EL (cell line): Measurements from ENCODE around the gene SAP30L.

ENCODE experiments used
- DNase-seq: peaks from one replicate; pipeline ENCODE4 v3.0.0-alpha.2; 2016

SAP30L gene

DNA sequence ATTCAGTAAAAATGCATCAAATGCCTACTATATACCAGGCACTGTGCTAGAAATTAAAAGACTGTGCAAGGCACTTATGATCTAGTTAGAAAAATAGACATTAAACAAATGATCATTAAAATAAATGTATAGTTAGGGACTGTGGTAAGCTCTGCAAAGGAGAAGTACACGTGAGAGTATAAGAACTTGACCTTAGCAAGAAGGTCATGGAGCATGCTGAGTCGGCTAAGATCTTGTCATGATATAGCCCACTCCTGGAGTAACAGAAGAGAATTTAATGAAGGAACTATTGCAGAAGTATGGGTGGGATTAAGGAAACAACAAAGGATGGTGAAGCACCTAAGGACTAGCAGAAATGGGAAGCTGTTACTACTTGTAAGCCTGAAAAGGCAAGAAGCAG, 23.5 kb upstream of the SAP30L start:
- no peak for DNase-seq

DNA sequence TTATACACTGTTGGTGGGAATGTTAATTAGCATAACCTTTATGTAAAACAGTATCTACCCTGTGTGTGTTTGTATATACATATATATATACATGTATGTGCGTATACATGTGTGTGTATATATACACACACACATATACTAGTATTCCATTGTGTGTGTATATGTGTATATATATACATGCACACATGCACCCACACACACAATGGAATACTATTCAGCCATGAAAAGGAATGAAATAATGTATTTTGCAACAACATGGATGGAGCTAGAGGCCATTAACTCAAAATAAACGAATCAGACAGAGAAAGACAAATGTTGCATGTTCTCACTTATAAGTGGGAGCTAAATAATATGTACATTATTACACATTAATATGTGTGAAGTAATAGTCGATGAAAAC, 17.6 kb upstream of the SAP30L start:
- DNase-seq = no peak

DNA sequence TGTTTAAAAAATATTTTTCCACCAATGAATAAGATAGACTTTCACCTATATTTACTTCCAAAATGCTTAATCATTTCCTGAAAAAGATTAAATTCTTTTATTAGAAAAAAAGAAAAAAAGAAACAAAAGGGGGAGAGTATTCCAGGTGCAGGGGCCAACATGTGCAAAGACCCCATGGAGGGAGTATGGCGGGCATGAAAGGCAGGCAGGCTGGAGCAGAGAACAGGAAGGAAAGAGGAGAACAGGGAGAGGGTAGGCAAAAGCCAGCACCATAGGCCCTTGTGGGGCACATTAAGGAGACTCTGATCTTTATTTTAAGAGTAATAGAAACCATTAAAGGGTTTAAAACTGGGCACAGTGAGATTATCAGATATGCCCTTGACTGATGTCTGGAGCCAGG, 16.5 kb upstream of the SAP30L start:
- DNase-seq = no peak

DNA sequence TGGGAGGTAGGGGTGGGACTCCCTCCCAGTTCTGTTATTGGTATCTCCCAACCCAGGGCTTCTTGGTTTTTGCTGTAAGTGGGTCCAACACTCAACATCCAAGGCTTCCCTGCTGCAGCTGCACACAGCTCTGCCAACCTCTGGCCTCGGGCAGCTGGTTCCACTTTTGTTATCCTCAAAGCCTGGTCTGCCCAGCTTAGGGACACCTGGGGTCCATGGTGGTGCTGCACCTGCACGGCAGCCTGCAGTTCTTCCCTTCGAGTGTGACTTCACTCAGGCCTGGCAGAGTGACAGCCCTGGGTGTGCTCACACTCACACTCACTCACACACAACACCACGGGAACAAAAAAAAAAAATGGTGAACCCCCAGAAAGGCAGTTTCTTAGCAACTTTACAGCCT, 15.3 kb upstream of the SAP30L start:
- no peak for DNase-seq

GRCh38 chr5:154430961-154431630, 14.7 kb upstream of the SAP30L start:
- DNase-seq = no peak

- no peak for DNase-seq
Observed at GRCh38 chr5:154435226-154435625, 10.6 kb upstream of the SAP30L start.

DNA sequence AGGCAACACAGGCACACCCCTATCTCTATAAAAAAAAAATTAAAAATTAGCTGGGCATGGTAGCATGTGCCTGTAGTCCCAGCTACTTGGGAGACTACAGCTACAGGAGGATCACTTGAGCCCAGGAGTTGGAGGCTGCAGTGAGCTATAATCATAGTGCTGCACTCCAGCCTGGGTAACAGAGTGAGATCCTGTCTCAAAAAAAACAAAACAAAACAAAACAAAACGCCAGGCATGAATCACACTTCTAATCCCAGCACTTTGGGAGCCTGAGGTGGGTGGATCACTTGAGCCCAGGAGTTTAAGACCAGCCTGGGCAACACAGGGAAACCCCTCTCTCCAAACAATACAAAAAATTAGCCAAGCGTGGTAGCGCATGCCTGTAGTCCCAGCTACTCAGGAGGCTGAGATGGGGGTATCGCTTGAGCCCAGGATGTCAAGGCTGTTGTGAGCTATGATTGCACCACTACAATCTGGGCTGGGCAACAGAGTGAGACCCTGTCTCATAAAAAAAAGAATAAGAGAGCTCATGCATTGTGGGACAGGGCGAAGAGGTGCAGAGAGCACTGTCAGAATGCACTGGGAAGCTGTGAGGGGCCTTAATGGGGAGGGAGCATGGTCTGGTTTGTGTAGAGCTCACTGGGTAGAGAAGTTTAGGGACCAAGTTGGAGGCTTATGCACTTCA, 8.4 kb upstream of the SAP30L start:
- DNase-seq = no peak

DNA sequence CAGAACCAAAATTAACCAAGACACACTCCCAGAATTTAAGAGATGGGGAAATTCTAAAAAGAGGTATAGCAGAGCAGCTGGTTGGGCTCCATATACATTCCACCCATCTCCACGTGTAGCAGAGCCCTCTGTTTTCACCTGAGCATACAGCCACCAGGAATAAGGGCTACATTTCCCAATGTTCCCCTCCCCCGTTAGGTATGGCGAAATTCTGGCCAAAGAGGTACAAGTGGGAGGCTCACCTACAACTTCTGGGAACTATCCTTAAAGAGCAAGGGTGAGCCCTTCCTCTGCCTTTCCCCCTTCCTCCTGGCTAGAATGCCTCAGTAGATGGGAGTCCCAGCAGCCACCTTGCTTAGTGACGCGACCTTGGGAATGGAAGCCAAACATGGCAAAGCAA, 5.3 kb upstream of the SAP30L start:
- DNase-seq = no peak

- no peak for DNase-seq
Observed at GRCh38 chr5:154442801-154443200, 3.0 kb upstream of the SAP30L start.

DNA sequence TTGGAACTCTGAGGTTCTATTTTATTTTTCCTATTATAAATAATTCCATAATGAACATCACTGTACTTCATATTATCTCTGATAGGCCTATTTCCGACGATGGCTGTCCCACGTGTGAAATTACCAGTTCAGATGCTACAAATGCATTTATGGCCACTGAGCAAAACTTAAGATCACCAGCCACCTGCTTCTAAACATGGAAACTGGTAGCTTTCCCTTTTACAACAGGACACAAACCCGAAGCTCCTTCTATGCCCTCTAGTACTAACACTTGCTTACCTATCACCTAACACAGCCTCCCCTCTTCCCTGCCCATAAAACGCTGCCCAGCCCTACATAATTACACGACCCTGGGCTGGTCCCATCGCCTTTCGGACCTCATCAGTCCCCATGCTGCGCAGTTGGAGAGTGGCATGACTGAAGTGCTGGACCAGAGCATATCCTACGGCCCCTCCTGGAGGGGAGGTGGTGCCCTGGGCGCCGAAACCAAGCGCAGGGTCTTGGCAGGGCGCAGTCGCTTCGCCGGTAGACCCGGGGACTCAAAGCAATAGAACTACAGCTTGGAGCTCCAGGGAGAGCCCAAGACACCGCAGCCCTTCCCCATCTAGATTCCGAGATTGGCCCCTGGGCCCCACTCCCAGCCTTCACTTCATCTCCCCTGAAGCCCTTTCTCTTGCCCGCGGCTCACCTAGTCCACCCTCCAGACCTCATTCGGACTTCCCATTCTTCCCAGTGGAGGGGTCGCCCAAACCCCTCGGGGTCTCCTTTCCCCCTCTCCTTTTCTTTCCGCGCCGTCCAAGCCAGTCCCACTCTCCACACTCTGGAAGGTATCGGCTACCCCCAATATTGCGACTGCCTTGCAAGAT, 1.0 kb upstream of the SAP30L start:
- DNase-seq = peak; percentile 33

DNA sequence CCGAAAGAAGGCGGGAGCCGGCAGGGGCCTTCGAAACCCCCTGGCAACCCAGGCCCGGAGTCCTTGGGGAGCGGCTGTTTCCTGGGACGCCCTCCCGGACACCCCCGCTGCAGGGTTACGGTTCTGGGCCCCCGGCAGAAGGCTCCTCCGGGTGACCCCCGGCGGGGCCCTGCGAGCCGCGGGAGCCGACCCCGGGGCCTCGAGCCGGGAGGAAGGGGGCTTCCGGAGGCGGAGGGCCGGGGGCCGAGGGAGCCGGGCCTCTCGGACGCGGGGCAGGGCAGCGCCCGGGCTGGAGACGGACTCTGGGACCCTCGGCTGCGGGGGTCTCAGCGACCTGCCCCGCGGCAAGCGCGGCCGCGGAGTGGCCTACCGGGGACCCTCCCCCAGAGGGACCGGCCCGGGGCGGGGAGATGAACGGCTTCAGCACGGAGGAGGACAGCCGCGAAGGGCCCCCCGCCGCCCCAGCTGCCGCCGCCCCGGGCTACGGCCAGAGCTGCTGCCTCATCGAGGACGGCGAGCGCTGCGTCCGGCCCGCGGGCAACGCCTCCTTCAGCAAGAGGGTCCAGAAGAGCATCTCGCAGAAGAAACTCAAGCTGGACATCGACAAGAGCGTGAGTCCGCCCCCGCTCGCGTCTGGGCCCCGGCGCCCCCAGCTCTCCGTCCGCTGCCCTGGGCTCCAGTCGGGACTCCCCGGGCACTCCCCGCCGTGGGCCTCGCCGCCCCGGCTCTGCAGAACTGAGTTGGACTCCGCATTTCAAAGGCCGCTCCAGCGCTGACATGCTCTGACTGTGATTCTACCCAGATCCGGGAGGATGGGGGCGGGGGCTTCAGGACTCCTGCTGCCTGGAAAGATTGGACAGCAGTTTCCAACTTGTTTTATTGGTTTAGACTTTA, 645 bp downstream of the SAP30L start:
- peak; percentile 69 for DNase-seq

DNA sequence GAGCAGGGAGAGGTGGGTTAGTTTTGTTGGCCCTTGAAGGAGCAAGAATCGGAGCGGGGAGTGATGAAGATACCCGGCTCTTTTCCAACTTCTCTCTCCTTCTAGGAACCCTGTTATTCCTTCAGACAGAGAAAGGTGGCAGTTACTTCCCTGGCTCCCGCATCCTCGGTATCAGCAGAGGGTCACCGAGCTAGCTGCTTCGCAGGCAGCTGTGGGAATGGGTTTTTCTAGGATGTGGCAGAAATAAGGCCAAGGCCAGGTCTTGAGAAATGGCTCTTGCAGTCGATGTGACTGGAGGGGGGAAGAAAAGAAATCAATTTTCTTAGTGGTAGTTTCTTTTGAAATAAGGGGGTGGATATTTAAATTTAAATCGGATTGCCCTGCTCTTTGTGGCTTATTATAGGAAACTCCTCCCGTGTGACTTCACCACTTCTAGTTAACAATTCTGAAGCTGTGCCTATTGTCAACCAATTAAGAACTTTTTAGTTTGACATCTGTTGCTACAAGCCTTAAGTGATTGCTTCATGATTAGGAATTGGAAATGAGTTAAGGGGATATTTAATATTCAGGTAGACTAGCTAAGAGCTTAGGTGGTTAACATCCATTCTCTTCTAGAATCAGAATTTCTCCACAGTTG, 1.4 kb downstream of the SAP30L start:
- DNase-seq = no peak

DNA sequence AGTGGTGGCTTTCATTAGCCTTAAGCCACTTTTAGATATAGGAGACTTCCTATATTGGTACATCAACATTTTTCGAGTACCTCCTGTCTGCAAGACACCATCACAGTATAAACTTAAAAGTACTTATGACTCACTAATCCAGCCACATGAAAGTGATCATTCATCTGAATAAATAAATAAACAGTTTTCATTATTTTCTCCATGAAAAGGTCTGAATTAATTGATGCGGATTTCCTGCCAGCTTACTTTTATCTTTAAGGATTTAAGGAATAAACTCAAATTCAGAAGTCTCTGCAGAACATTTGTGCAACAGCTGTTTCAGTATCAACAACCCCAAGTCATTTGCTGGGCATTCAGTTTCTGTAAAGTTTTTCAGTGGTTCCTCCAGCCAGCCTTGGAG, 4.0 kb downstream of the SAP30L start:
- DNase-seq = no peak

DNA sequence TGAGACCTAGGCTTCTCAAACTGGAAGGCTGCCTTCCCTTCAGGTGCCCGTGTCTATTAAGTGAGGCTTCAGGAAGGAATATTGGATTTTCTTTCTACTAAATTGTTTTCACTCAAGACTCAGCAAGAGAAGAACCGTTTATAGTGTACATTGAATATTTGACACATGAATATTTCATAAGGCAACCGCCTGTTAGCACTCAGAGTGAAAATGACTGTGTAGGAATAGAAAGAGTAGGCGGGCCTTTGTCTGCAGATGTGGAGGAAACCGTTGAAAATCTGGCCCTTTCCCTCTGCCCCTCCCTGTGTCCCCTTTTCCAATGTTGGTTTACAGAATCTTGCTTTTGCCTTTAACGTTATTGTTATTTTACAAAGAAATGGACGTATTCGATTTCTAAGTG, 6.2 kb downstream of the SAP30L start:
- no peak for DNase-seq

DNA sequence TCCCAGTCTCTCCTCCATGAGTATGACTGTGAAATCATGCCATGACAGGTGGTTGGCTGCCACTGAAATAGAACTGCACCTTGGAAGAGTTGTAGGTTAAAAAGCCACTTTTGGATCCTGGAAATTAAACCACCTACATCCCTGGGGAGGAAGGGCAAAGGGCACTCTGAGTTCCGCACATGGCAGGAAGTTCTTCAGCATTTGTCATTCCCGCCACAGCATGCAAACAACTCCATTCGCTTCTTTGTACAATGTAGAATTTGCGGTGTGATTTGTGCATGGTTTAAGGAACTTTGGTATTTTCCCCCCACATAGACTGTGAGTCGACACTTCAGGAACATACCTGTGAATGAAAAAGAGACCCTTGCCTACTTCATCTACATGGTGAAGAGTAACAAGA, 9.8 kb downstream of the SAP30L start:
- no peak for DNase-seq

DNA sequence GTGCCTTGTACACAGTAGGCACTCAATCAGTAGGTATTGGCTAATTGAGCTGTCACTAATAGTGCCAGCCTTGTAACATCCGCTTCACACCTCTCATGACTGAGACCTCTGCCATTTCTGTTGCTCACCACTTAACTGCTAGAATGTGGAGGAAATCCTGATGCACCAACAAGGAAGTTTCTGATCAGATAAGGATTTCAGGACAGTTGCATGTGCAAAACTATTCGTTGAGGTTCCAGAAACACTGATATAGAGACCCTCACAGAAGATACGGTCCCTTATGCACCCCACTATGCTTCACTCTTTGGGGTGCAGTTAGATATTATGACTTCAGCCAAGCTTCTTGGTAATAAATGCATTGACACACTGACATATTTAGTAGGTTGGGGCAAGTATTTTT, 10.7 kb downstream of the SAP30L start:
- DNase-seq = no peak

DNA sequence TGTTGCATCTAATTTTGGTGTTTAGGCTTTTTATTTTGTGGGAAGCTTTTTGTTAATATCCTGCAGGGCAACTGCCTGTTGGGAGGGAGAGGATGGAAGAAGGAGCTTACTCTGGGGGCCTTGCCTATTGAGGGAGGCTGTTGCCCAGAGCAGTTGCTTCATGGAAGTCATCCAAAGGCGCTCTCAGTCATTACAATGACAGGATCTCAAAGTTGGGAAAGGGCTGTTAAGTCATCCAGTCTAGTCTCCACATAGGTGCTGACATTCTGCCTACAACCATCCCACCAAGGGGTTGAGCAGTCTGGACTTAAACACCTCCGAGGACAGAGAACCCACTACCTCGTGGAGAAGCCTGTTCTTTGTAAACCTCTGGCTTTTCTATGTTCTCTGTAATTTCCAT, 13.2 kb downstream of the SAP30L start:
- no peak for DNase-seq

DNA sequence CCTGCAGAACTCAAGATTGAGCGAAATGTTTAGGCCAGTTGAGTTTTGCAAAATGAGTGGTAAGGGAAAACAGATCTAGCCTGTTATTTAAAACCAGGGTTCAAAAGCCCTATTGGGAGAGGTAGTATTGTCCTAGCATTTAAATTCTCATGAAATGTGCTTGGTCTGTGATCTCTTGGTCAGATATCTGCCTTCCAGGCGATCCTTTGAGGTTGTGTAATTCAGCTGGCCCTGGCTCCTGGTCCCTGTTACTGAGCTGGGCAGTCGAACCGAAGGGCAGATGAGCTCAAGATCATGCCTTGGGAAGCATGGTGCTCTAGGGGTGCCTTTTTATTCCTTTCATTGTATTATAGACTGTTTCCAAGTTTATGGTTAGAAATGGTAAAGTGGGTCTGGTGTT, 14.4 kb downstream of the SAP30L start:
- no peak for DNase-seq

DNA sequence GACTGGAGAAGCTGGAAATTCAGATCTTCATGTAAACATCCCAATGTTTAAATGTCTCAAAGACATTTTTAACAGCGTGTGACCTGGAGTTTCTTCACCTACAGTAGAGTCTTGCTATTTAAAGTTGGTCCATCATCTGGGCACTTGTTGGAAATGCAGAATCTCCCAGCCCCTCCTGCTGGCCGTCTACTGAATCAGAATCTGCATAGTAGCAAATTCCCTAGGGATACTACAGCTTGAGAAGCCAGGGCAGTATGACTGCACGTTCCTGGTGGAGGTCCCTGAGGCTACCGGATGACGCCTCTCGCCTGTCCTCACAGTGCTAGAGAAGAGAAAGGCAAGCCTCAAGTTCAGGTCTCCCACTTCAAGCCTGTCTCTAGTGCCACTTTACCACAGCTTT, 15.7 kb downstream of the SAP30L start:
- DNase-seq = no peak

GRCh38 chr5:154464438-154464837, 18.6 kb downstream of the SAP30L start:
- no peak for DNase-seq

DNA sequence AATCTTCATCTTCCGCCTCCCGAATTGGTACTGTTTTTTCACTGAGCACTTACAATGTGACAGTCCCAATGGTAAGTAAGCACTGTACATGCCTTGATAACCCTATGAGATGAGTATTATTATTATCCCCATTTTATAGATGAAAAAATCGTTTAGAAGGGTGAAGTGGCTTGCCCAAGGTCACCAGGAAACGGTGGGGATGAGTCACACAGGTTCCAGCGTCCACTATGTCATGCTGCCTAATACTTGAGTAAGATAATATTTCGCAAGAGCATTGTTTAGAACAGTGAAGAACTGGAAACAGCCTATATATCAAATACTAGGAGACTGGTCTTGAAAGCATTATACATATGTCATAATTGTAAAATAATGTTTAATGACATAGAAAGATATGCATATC, 19.4 kb downstream of the SAP30L start:
- peak; percentile 58 for DNase-seq

GRCh38 chr5:154466147-154466546, 20.4 kb downstream of the SAP30L start:
- DNase-seq = no peak
